Measurements from ENCODE around the gene SALL3. TPM values are rescaled to one million over a fixed set of nuclear protein-coding genes. Genes with fewer than 3 reads are reported as not detected.

SALL3 gene
- total RNA-seq, 1 donor from 2014 or later, result 23.4 TPM

DNA sequence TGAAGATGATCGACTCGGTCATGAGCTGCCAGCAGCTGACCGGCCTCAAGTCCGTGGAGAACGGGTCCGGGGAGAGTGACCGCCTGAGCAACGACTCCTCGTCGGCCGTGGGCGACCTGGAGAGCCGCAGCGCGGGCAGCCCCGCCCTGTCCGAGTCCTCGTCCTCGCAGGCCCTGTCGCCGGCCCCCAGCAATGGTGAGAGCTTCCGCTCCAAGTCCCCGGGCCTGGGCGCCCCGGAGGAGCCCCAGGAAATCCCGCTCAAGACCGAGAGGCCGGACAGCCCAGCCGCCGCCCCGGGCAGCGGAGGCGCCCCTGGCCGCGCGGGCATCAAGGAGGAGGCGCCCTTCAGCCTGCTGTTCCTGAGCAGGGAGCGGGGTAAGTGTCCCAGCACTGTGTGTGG, 14.9 kb downstream of the SALL3 start:
- TF ChIP-seq, protein P1, sequence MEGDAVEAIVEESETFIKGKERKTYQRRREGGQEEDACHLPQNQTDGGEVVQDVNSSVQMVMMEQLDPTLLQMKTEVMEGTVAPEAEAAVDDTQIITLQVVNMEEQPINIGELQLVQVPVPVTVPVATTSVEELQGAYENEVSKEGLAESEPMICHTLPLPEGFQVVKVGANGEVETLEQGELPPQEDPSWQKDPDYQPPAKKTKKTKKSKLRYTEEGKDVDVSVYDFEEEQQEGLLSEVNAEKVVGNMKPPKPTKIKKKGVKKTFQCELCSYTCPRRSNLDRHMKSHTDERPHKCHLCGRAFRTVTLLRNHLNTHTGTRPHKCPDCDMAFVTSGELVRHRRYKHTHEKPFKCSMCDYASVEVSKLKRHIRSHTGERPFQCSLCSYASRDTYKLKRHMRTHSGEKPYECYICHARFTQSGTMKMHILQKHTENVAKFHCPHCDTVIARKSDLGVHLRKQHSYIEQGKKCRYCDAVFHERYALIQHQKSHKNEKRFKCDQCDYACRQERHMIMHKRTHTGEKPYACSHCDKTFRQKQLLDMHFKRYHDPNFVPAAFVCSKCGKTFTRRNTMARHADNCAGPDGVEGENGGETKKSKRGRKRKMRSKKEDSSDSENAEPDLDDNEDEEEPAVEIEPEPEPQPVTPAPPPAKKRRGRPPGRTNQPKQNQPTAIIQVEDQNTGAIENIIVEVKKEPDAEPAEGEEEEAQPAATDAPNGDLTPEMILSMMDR (IDR thresholded peaks at IDR 0.05; ENCODE audit: partially characterized antibody, unreplicated experiment), result no peak
- no peak overlapping the region for H3K4me3 Mint-ChIP-seq (ENCODE audit: unreplicated experiment)
- DNase-seq, result no peak
- H3K4me1 Mint-ChIP-seq (ENCODE audit: low read depth, unreplicated experiment), result peaks cover 18% of the 10 kb centered on the region
- H3K36me3 Mint-ChIP-seq (ENCODE audit: unreplicated experiment), result no peaks in the 10 kb centered on the region
- no peak overlapping the region for H3K27ac Mint-ChIP-seq (ENCODE audit: unreplicated experiment)
- H3K9me3 Mint-ChIP-seq (ENCODE audit: unreplicated experiment), result peaks cover 9% of the 10 kb centered on the region
- H3K27me3 Mint-ChIP-seq (ENCODE audit: unreplicated experiment), result peaks cover 13% of the 10 kb centered on the region

DNA sequence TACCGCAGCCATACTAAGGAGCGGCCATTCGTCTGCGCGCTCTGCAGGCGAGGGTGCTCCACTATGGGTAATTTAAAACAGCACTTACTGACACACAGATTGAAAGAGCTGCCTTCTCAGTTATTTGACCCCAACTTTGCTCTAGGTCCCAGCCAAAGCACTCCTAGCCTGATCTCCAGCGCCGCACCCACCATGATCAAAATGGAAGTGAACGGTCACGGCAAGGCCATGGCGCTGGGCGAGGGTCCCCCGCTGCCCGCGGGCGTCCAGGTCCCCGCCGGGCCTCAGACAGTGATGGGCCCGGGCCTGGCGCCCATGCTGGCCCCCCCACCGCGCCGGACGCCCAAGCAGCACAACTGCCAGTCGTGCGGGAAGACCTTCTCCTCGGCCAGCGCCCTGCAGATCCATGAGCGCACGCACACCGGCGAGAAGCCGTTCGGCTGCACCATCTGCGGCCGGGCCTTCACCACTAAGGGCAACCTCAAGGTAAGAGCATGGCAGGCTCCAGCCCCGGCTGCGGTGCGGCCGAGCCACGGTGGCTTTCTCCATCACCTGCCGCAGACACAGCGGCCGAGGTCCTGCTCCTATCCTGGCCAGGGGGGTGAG, 15.5 kb downstream of the SALL3 start:
- Mint-ChIP-seq H3K36me3 (ENCODE audit: unreplicated experiment) (no peaks in the 10 kb centered on the region), H3K27me3 (ENCODE audit: unreplicated experiment) (peaks cover 13% of the 10 kb centered on the region), H3K9me3 (ENCODE audit: unreplicated experiment) (peaks cover 9% of the 10 kb centered on the region), H3K4me1 (ENCODE audit: low read depth, unreplicated experiment) (peaks cover 16% of the 10 kb centered on the region), H3K4me3 (ENCODE audit: unreplicated experiment) (no peak overlapping the region), H3K27ac (ENCODE audit: unreplicated experiment) (no peak overlapping the region)
- TF ChIP-seq, protein P1 (IDR thresholded peaks at IDR 0.05; ENCODE audit: partially characterized antibody, unreplicated experiment), result no peak
- no peak for DNase-seq

GRCh38 chr18:78995740-78996395, 16.2 kb downstream of the SALL3 start:
- DNase-seq, result no peak
- Mint-ChIP-seq H3K4me1 (ENCODE audit: low read depth, unreplicated experiment) (peaks cover 8% of the 10 kb centered on the region), H3K9me3 (ENCODE audit: unreplicated experiment) (peaks cover 9% of the 10 kb centered on the region), H3K36me3 (ENCODE audit: unreplicated experiment) (no peaks in the 10 kb centered on the region), H3K27me3 (ENCODE audit: unreplicated experiment) (peaks cover 13% of the 10 kb centered on the region), H3K27ac (ENCODE audit: unreplicated experiment) (no peak overlapping the region), H3K4me3 (ENCODE audit: unreplicated experiment) (no peak overlapping the region)
- TF ChIP-seq, protein P1 (IDR thresholded peaks at IDR 0.05; ENCODE audit: partially characterized antibody, unreplicated experiment), result no peak

- H3K9me3 Mint-ChIP-seq (ENCODE audit: unreplicated experiment), result peaks cover 4% of the 10 kb centered on the region
- no peak overlapping the region for H3K4me3 Mint-ChIP-seq (ENCODE audit: unreplicated experiment)
- H3K4me1 Mint-ChIP-seq (ENCODE audit: low read depth, unreplicated experiment), result peaks cover 2% of the 10 kb centered on the region
- DNase-seq, result no peak
- H3K27ac Mint-ChIP-seq (ENCODE audit: unreplicated experiment), result no peak overlapping the region
- peaks cover 8% of the 10 kb centered on the region for H3K27me3 Mint-ChIP-seq (ENCODE audit: unreplicated experiment)
- TF ChIP-seq, protein P1 (IDR thresholded peaks at IDR 0.05; ENCODE audit: partially characterized antibody, unreplicated experiment), result no peak
- no peaks in the 10 kb centered on the region for H3K36me3 Mint-ChIP-seq (ENCODE audit: unreplicated experiment)
Observed at GRCh38 chr18:78996741-78997490, 17.3 kb downstream of the SALL3 start.
